Measurements from ENCODE around the gene EEPD1.

GRCh38 chr7:36132012-36132411 is 21.0 kb upstream of the EEPD1 start:
- TF ChIP-seq ZNF274 (IDR thresholded peaks at IDR 0.05; ENCODE audit: low read depth, low read length) (no peak), YY1 (IDR thresholded peaks at IDR 0.05; ENCODE audit: insufficient read depth, insufficient read length) (no peak)
